ENCODE data around the gene ST8SIA6.
"Not testable (repeated sequence)": the region's sequence is repeated elsewhere in the genome, so short reads cannot be mapped to it uniquely, and the experiment has no call there.

Gene ST8SIA6

DNA sequence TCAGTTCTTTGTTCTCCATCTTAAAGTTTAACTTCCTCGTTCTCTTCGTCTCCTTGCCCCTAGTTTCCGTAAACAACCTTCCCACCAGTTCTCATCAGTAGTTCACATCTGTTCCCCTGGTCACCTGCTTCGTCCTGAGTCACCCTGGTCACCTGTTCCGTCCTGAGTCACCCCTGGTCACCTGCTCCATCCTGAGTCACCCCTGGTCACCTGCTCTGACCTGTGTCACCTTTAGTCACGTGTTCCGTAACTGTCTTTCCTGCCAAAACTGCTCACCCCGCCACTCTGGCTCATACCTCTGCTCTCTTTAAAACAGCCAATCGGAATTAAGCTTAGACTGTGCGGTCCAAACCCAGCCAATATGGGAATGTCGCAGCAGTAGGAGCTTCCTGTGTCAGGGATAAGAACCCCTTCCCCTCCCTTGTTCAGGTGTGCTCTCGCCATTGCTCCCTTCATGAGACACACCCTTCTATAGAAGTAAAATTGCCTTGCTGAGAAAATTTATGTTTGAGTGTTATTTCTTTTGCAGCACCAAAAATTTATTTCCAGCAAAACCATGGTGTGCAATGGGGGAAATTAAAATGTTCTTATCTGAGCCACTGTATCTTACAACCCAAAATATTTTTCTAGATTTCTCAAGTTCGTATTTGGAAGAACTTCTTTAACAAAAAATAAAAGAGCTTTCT lies 114.1 kb downstream of the ST8SIA6 start:
- DNase-seq: no peak

DNA sequence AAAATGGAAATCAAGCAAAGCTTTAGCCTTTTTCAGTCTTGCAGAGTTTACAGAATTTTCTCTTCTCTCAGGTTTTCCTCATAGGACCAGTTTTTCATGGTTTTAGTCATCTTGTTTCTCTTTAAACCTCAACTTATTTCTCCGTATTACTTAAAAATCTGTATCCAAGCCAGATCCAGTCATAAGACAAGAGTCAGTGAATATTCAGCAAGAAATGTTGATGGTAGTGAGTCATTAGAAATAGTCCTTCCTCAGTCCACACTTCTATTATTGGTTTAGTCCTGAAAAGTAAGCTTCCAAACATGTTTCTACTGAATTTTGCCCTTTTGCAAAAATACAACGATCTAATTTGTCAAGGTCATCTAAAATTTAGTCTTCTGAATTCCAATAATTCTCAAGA lies 119.3 kb downstream of the ST8SIA6 start:
- no peak for DNase-seq

DNA sequence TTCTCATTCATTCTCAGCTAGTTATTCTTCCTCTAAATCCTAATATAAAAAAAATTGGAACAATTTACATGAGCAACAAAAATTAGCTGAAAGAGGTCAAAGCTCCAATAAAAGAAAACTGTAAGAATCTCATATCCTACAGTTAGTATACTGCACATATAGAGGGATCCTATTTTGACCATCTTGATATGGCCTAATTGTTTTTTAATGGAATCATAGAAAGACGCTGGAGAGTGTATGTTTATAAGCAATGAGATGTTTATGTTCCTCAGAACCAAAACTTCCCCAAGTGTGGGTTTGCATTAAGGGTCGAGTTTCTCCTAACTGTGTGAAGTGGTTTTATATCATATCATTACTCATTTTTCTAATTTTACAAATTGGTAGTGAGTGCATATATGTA lies 123.9 kb downstream of the ST8SIA6 start:
- DNase-seq: no peak

DNA sequence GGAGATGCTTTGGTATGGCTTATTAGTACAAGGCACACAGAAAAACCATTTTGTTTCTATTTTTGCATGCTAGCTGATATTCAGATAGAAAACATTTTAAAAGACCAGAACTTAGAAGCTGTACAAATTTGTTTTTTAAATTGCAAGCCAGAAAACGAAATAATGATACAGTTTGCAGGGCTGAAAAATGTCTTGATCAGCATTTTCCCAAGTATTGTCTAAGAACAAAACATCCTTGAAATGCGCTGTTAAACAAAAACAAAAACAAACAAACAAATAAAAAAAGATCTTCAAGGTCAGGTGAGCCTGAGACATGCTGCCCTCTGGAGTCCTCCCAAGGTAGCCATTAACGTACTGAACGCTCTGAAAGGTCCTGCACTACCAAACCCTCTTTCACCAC lies 128.0 kb downstream of the ST8SIA6 start:
- DNase-seq: no peak

DNA sequence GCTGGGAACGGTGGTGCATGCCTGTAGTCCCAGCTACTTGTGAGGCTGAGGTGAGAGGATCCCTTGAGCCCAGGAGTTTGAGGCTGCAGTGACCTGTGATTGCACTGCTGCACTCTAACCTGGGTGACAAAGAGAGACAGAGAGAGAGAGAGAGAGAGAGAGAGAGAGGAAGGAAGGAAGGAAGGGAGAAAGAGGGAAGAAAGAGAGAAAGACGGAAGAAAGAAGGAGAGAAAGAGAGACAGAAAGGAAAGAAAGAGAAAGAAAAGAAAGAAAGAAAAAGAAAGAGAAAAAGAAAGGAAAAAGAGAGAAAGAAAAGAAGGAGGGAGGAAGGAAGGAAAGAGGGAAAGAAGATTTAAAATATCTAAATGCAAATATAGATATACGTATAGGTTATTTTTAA lies 132.4 kb downstream of the ST8SIA6 start:
- not testable (repeated sequence) for DNase-seq

DNA sequence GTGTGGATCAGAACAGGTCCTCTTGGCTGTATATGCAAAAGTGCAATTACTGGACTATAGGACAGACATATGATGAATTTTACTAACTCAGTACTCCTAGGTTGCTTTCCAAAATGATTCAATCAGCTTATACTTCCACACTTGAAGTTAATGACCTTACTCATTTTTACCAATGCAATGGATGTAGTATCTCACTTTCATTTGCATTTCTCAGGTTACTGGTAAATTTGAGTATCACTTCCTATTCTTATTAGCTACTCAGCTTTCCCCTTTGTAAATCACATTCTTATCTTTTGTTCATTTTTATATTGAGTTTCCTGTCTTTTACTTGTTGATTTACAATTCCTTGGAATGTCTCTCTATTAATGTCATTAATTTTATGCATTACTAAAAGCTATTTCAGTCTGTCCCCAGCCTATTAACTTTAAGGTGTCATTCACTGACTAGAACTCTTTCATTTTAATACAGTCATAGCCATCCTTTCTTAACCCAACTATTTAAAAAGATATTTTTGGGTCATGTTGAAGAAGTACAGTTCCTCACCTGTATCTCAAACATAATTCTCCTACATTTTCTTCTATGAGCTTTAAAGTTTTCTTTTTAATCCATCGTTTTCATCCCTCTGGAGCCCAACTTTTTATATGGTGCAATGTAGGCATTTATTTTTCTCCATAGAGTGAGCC lies 137.8 kb downstream of the ST8SIA6 start:
- DNase-seq: no peak

DNA sequence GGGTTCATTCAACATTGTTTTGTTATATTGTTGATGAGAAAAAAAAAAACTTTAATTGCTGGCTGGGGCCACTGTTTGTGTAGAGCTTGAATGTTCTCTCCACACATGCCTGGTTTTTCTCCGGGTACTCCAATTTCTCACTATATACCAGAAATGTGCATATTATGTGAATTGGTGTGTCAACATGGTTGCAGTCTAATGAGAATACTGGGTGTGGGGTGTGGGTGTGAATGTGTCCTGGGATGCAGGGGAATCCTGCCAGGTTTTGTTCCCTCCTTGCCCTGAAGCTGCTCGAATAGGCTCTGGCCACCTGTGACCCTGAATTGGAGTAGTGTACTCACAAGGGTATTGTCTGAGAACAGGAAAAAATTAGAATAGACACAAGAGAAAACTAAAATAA lies 145.0 kb downstream of the ST8SIA6 start:
- no peak for DNase-seq

DNA sequence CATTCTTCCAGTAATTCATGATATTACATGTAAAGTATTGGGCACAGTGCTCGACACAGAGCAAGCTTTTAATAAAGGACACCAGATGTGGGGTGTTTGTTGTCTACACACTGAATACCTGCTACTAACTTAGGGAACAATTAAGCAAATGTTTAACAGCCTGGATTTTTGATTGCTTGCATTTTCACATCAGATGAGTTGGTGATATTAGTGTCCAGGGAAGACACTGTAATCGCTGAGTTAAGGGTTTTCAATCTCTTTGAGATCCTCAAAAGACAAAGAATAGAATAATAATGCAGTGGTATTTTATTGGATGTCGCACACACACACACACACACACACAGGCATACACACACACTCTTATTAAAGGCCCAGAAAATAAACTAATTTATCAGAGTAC lies 147.3 kb downstream of the ST8SIA6 start:
- DNase-seq: no peak

DNA sequence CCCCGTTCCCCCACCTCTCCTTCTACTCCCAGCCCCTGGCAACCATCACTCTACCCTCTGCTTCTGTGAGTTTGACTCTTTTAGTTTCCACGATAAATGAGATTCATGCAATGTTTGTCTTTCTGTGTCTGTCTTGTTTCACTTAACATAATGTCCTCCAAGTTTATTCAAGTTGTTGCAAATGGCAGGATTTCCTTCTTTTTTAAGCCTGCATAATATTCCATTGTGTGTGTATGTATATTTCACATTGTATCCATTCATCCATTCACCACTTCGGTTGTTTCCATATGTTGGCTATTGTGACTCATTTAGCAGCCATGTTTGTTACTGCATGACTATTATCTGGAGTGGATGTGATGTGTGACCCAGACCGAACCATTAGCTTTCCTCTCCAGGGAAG lies 162.0 kb downstream of the ST8SIA6 start:
- no peak for DNase-seq

DNA sequence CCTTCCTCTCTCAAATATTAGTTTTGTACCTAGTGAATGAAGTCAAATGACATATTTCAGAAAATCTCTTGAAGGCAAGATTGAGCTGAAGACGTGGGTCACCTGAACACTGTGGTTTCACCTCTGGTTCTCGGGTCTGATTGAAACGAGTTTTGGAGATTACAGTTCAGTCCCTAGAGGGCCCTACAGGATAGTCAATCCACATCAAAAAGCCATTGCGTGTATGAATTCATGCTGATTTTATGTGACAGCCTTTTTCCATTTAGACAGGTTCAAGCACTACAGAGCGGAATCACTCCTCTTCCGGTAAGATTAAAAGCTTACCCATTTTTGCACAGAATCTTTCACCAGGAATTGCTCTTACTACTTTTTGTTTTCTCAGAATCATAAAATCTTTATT lies 164.2 kb downstream of the ST8SIA6 start:
- no peak for DNase-seq

DNA sequence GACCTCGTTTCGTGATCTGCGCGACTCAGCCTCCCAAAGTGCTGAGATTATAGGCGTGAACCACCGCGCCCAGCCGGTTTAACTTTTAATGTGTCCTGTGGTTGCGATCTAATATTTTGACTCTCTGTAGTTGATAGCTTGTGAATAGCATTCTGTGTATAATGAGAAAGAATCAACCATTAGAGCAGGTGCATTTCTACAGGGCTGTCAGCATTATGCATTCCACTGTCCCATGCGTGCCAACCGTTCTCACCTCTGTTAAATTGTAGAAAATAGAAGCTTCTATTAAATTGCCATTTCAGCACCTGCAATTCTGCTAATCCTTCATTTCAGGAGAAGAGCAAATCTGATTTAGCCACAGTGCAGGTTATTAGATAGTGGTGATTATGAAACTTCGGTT lies 164.6 kb downstream of the ST8SIA6 start:
- no peak for DNase-seq

DNA sequence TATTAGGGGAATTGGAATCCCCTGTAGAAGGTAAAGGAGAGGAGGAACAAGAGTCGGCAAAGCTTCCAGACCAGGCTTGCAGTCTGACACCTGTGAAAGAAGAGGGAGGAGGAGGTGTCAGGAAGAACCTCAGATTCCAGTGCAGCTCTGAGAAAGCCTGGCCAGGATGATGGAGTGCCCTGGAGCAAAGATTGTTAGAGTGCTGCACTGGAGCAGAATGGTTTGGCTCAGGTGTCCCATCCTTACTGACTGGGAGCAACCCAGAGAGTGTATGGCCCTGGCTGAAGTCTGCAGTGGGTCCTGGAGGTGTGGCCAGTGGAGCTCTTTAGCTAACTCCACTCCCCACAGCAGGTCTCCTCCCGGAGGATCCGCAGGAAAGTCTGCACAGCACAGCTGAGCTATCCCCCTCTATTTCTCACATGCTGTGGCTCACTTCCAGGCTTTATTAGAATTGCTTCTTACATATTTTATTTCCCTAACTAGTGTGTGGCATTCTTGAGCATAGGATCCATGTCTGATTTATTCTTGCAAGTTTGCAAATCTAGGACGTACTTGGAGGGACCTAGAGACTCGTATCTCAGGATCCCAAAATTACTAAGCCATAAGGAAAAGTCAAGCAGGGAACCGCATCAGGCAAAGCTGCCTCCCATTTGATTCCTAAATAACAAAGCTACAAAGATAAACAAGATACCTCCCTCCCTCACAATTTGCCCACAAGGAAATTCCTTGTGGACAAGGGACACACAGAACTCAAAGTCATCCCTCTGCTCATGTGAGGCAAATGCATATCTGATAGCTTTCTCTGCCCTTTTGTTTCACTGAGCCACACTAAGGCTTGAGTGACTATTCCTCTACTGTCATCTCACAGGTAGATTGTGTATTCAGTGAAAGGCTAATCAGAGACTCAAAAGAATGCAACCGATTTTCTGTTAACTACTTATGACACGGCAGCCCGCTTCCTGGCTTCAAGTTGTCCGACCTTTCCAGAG lies 167.5 kb downstream of the ST8SIA6 start:
- no peak for DNase-seq

DNA sequence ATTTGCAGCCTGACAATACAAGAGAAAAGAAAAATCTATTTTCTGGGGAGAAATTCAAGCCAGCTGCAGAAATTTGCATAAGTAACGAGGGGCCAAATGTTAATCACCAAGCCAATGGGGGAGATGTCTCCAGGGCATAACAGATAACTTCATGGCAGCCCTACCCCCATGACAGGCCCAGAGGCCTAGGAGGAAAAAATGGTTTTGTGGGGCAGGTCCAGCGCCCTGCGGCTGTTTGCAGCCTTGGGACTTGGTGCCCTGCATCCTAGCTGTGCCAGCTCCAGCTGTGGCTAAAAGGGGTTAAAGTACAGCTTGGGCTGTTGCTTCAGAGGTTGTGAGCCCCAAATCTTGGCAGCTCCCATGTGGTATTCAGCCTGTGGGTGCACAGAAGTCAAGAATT lies 172.1 kb downstream of the ST8SIA6 start:
- DNase-seq: no peak

DNA sequence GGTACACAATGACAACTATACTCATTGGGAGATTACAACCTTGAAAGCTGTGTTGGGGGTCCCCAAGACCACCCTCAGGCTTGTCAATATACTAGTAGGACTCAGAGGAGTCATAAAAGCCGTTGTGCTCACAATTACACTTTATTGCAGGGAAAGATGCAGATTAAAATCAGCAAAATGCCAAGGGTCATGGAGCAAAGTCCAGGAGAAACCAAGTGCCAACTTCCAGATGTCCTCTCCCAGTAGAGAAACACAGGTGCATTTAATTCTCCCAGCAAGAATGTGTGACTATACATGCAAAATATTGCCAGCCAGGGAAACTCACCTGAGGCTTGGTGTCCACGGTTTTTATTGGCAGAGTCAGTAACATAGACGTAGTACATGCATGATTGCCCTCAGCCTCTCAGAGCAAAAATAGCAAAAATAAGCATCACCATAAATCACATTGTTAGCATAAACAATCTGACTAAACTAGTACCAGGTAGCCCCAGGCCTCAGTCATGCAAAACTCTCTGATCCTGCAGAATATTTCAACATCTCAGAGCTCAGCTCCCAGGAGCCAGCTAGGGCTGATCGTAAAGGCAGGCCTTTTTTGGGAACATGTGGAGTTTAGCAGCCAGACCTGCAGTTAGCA lies 175.7 kb downstream of the ST8SIA6 start:
- no peak for DNase-seq

DNA sequence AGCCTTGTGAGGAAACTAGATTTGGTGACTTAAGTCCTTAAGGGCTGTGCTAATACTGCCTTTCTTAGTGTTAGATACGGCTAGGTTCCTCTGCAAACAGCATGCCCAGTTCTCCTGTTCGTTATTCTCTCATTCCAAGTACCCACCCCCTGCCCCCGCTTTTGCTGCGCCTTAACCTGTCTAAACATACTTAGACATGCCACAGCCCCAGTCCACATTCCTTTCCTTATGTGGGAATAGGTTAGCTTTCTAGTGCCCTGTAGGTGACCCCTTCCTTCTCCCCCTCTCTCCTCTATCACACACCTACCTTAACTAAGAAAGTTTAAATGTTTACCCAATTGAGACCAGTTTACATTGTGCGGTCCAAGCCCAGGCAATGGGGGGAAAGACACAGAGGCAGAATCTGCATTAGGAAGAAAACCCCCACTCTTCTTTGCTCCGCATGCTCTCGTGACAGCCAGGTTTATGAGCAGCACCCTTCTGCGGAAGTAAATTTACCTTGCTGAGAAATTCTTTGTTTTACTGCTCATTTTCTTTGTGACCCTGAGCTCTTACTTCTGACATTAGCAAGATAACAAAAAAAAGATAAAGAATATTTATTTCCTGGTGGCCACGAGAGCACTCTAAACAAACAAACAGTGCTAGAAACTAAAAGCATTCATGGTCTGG lies 177.5 kb downstream of the ST8SIA6 start:
- no peak for DNase-seq

DNA sequence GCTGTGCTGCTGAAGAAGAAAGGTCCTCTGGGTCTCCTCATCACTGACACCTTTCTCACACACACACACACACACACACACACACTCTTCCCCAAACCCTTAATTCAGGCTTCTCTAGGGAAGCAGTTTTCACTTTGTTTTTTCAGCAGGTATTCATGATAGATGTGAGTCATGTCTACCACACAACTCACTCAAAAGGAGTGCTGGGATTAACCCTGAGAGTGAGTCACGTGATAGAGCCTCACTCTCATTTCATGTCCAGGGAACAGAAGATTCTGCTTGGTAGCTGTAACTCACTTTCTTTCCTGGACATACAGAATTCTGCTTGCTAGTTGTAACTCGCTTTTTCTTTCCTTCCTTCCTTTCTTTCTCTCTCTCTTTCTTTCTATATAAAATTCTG lies 181.0 kb downstream of the ST8SIA6 start:
- no peak for DNase-seq

DNA sequence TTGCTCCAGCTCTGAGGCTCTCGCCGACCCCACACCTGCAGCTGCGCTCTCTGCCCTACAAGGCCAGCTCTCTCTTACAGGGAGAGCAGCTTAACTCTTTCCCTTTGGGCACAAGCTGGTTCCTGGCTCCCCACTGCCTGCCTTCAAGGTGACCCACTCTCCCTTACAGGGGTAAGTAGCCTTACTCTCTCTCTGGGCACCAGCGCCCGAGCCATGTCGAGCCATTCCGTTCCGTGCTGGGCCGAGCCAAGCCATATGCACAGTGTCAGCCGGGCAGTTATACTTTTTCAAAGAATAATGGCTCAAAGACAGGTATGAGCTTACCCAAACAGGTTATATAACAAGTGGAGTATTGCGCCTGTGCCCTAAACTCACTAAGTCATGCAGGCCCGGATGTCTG lies 181.7 kb downstream of the ST8SIA6 start:
- DNase-seq: no peak

Data from central memory CD4-positive, alpha-beta T cell (primary cell).